GM21576 (cell line): ENCODE data around the gene TKTL2.
"Not testable (repeated sequence)": the region's sequence is repeated elsewhere in the genome, so short reads cannot be mapped to it uniquely, and the experiment has no call there.

Experiments used
- ATAC-seq: cut with Tn5 transposase; IDR thresholded peaks from one replicate; pipeline ENCODE4 v1.9.1; 2021; ENCODE audit warnings: mild to moderate bottlenecking, moderate library complexity; ENCODE audit not compliant: unreplicated experiment

Gene TKTL2

GRCh38 chr4:163447481-163447880 lies 26.1 kb downstream of the TKTL2 start:
- no peak for ATAC-seq

GRCh38 chr4:163447023-163447422 lies 26.5 kb downstream of the TKTL2 start:
- ATAC-seq, result not testable (repeated sequence)

- ATAC-seq, result no peak
Measured at GRCh38 chr4:163440040-163440439, 33.5 kb downstream of the TKTL2 start.
